ENCODE measurements around the gene SDC3.

SDC3 gene

GRCh38 chr1:30886710-30887428 lies 21.7 kb downstream of the SDC3 start:
- H3K9me3 ChIP-seq (ENCODE audit: insufficient read depth, low read depth, low read length) = no peaks in the 10 kb centered on the region
- H3K9ac ChIP-seq (ENCODE audit: low read depth, low read length) = no peak overlapping the region
- H3K27me3 ChIP-seq (ENCODE audit: insufficient read depth, low read length) = no peaks in the 10 kb centered on the region
- peaks cover 11% of the 10 kb centered on the region for H3K4me1 ChIP-seq (ENCODE audit: insufficient read depth, low read length)
- 94% methylated on average over 12 of the region's 12 CpGs for WGBS
- no peaks in the 10 kb centered on the region for H3K36me3 ChIP-seq (ENCODE audit: insufficient read depth, low read length)
- no peak overlapping the region for H3K4me3 ChIP-seq (ENCODE audit: low read length)
- no peak overlapping the region for H3K27ac ChIP-seq (ENCODE audit: low read depth, low read length)

- Histone ChIP-seq H3K4me1 (ENCODE audit: insufficient read depth, low read length) (peaks cover 12% of the 10 kb centered on the region), H3K9ac (ENCODE audit: low read depth, low read length) (no peak overlapping the region)
- whole genome bisulfite sequencing = 78% methylated on average over 17 of the region's 17 CpGs
Observed at GRCh38 chr1:30885570-30886522, 22.7 kb downstream of the SDC3 start.

GRCh38 chr1:30884723-30885122 lies 23.8 kb downstream of the SDC3 start:
- Histone ChIP-seq H3K27me3 (ENCODE audit: insufficient read depth, low read length) (no peaks in the 10 kb centered on the region), H3K9me3 (ENCODE audit: insufficient read depth, low read depth, low read length) (no peaks in the 10 kb centered on the region), H3K27ac (ENCODE audit: low read depth, low read length) (no peak overlapping the region), H3K36me3 (ENCODE audit: insufficient read depth, low read length) (no peaks in the 10 kb centered on the region), H3K9ac (ENCODE audit: low read depth, low read length) (no peak overlapping the region), H3K4me3 (ENCODE audit: low read length) (no peak overlapping the region), H3K4me1 (ENCODE audit: insufficient read depth, low read length) (peaks cover 19% of the 10 kb centered on the region)
- WGBS = 86% methylated on average over 5 of the region's 5 CpGs

More at GRCh38 chr1:30885570-30886522, 22.7 kb downstream of the SDC3 start:
- Histone ChIP-seq H3K4me3 (ENCODE audit: low read length) (no peak overlapping the region), H3K27me3 (ENCODE audit: insufficient read depth, low read length) (no peaks in the 10 kb centered on the region), H3K36me3 (ENCODE audit: insufficient read depth, low read length) (no peaks in the 10 kb centered on the region), H3K27ac (ENCODE audit: low read depth, low read length) (no peak overlapping the region), H3K9me3 (ENCODE audit: insufficient read depth, low read depth, low read length) (no peaks in the 10 kb centered on the region)

GRCh38 chr1:30883389-30884172 lies 25.0 kb downstream of the SDC3 start:
- no peaks in the 10 kb centered on the region for H3K36me3 ChIP-seq (ENCODE audit: insufficient read depth, low read length)
- H3K4me1 ChIP-seq (ENCODE audit: insufficient read depth, low read length) = peaks cover 24% of the 10 kb centered on the region
- H3K9ac ChIP-seq (ENCODE audit: low read depth, low read length) = no peak overlapping the region
- 78% methylated on average over 18 of the region's 18 CpGs for WGBS
- H3K4me3 ChIP-seq (ENCODE audit: low read length) = no peak overlapping the region
- no peaks in the 10 kb centered on the region for H3K9me3 ChIP-seq (ENCODE audit: insufficient read depth, low read depth, low read length)
- H3K27me3 ChIP-seq (ENCODE audit: insufficient read depth, low read length) = no peaks in the 10 kb centered on the region
- no peak overlapping the region for H3K27ac ChIP-seq (ENCODE audit: low read depth, low read length)

GRCh38 chr1:30882678-30883388 lies 25.7 kb downstream of the SDC3 start:
- Histone ChIP-seq H3K27ac (ENCODE audit: low read depth, low read length) (no peak overlapping the region), H3K4me1 (ENCODE audit: insufficient read depth, low read length) (peaks cover 19% of the 10 kb centered on the region)
- WGBS = 86% methylated on average over 14 of the region's 14 CpGs

GRCh38 chr1:30881319-30882181 lies 27.0 kb downstream of the SDC3 start:
- WGBS = 87% methylated on average over 25 of the region's 25 CpGs
- no peaks in the 10 kb centered on the region for H3K9me3 ChIP-seq (ENCODE audit: insufficient read depth, low read depth, low read length)
- no peaks in the 10 kb centered on the region for H3K36me3 ChIP-seq (ENCODE audit: insufficient read depth, low read length)
- peaks cover 21% of the 10 kb centered on the region; the same call in 1 of the 2 replicates for H3K4me1 ChIP-seq (ENCODE audit: insufficient read depth, low read length)
- no peak overlapping the region for H3K4me3 ChIP-seq (ENCODE audit: low read length)
- H3K27me3 ChIP-seq (ENCODE audit: insufficient read depth, low read length) = no peaks in the 10 kb centered on the region
- no peak overlapping the region for H3K9ac ChIP-seq (ENCODE audit: low read depth, low read length)
- no peak overlapping the region for H3K27ac ChIP-seq (ENCODE audit: low read depth, low read length)

More at GRCh38 chr1:30882678-30883388, 25.7 kb downstream of the SDC3 start:
- H3K4me3 ChIP-seq (ENCODE audit: low read length) = no peak overlapping the region
- no peak overlapping the region for H3K9ac ChIP-seq (ENCODE audit: low read depth, low read length)
- no peaks in the 10 kb centered on the region for H3K9me3 ChIP-seq (ENCODE audit: insufficient read depth, low read depth, low read length)
- H3K36me3 ChIP-seq (ENCODE audit: insufficient read depth, low read length) = no peaks in the 10 kb centered on the region
- no peaks in the 10 kb centered on the region for H3K27me3 ChIP-seq (ENCODE audit: insufficient read depth, low read length)

GRCh38 chr1:30880678-30881318 lies 27.8 kb downstream of the SDC3 start:
- H3K9me3 ChIP-seq (ENCODE audit: insufficient read depth, low read depth, low read length) = no peaks in the 10 kb centered on the region
- H3K4me3 ChIP-seq (ENCODE audit: low read length) = no peak overlapping the region
- no peak overlapping the region for H3K27ac ChIP-seq (ENCODE audit: low read depth, low read length)
- no peaks in the 10 kb centered on the region for H3K27me3 ChIP-seq (ENCODE audit: insufficient read depth, low read length)
- H3K4me1 ChIP-seq (ENCODE audit: insufficient read depth, low read length) = peaks cover 21% of the 10 kb centered on the region; the same call in 1 of the 2 replicates
- no peak overlapping the region for H3K9ac ChIP-seq (ENCODE audit: low read depth, low read length)
- 0 out of 2 replicates have a peak, but pooled peaks cover 3% of the 10 kb centered on the region for H3K36me3 ChIP-seq (ENCODE audit: insufficient read depth, low read length)
- 64% methylated on average over 11 of the region's 11 CpGs for WGBS

GRCh38 chr1:30879940-30880677 lies 28.4 kb downstream of the SDC3 start:
- peaks cover 21% of the 10 kb centered on the region; the same call in 1 of the 2 replicates for H3K4me1 ChIP-seq (ENCODE audit: insufficient read depth, low read length)
- 0 out of 2 replicates have a peak, but pooled peaks cover 3% of the 10 kb centered on the region for H3K36me3 ChIP-seq (ENCODE audit: insufficient read depth, low read length)
- H3K27me3 ChIP-seq (ENCODE audit: insufficient read depth, low read length) = no peaks in the 10 kb centered on the region
- H3K27ac ChIP-seq (ENCODE audit: low read depth, low read length) = no peak overlapping the region
- WGBS = 54% methylated on average over 17 of the region's 17 CpGs
- no peaks in the 10 kb centered on the region for H3K9me3 ChIP-seq (ENCODE audit: insufficient read depth, low read depth, low read length)
- no peak overlapping the region for H3K9ac ChIP-seq (ENCODE audit: low read depth, low read length)
- H3K4me3 ChIP-seq (ENCODE audit: low read length) = no peak overlapping the region

- no peaks in the 10 kb centered on the region for H3K9me3 ChIP-seq (ENCODE audit: insufficient read depth, low read depth, low read length)
- H3K4me3 ChIP-seq (ENCODE audit: low read length) = no peak overlapping the region
- H3K9ac ChIP-seq (ENCODE audit: low read depth, low read length) = no peak overlapping the region
- H3K27ac ChIP-seq (ENCODE audit: low read depth, low read length) = no peak overlapping the region
- 0 out of 2 replicates have a peak, but pooled peaks cover 5% of the 10 kb centered on the region for H3K36me3 ChIP-seq (ENCODE audit: insufficient read depth, low read length)
- 58% methylated on average over 4 of the region's 4 CpGs for WGBS
- no peaks in the 10 kb centered on the region for H3K27me3 ChIP-seq (ENCODE audit: insufficient read depth, low read length)
- peaks cover 21% of the 10 kb centered on the region; the same call in 1 of the 2 replicates for H3K4me1 ChIP-seq (ENCODE audit: insufficient read depth, low read length)
Observed at GRCh38 chr1:30879126-30879786, 29.3 kb downstream of the SDC3 start.

All from HUES64 (cell line).